H9 (cell line): ENCODE results near the gene ADAMTSL4. TPM values are rescaled to one million over a fixed set of nuclear protein-coding genes. Genes with fewer than 3 reads are reported as not detected.

ENCODE experiments used
- DNase-seq: peaks from one replicate; pipeline ENCODE4 v3.0.0-alpha.2; 2017
- H2AFZ ChIP-seq: one replicate; pipeline ENCODE4 v1.6.1; 2013; ENCODE audit warnings: mild to moderate bottlenecking, low read length, control low read depth, moderate library complexity
- H2AK5ac ChIP-seq: 2 replicates; pipeline ENCODE4 v1.6.1; 2013; ENCODE audit warnings: low read length, control low read depth, mixed read lengths; ENCODE audit not compliant: insufficient read length
- H2BK120ac ChIP-seq: one replicate; pipeline ENCODE4 v1.6.1; 2013; ENCODE audit warnings: low read depth, mild to moderate bottlenecking, low read length, control low read depth, inconsistent platforms; ENCODE audit not compliant: poor library complexity, severe bottlenecking
- H2BK12ac ChIP-seq: 2 replicates; pipeline ENCODE4 v1.6.1; 2013; ENCODE audit warnings: low read length, control low read depth, mixed read lengths, low read depth; ENCODE audit not compliant: insufficient read length
- H2BK15ac ChIP-seq: 2 replicates; pipeline ENCODE4 v1.6.1; 2013; ENCODE audit warnings: low read depth, low read length, control low read depth
- H2BK20ac ChIP-seq: one replicate; pipeline ENCODE4 v1.6.1; 2013; ENCODE audit warnings: low read depth, mild to moderate bottlenecking, low read length, control low read depth, inconsistent platforms; ENCODE audit not compliant: poor library complexity, severe bottlenecking
- H2BK5ac ChIP-seq: 2 replicates; pipeline ENCODE4 v1.6.1; 2013; ENCODE audit warnings: low read length, control low read depth, mixed read lengths; ENCODE audit not compliant: insufficient read length
- H3K14ac ChIP-seq: 2 replicates; pipeline ENCODE4 v1.6.1; 2013; ENCODE audit warnings: low read length, control low read depth; ENCODE audit not compliant: insufficient read depth
- H3K18ac ChIP-seq: 2 replicates; pipeline ENCODE4 v1.6.1; 2013; ENCODE audit warnings: low read depth, mild to moderate bottlenecking, mixed read lengths, low read length, control low read depth; ENCODE audit not compliant: insufficient read length
- H3K23ac ChIP-seq: 2 replicates; pipeline ENCODE4 v1.6.1; 2013; ENCODE audit warnings: low read length, control low read depth, mixed read lengths, low read depth; ENCODE audit not compliant: insufficient read length
- H3K23me2 ChIP-seq: 2 replicates; pipeline ENCODE4 v1.6.1; 2013; ENCODE audit warnings: low read depth, mild to moderate bottlenecking, mixed read lengths, low read length, control low read depth; ENCODE audit not compliant: insufficient read length, poor library complexity, severe bottlenecking
- H3K27ac ChIP-seq: 2 replicates; pipeline ENCODE4 v1.5.1; 2013; ENCODE audit warnings: low read length, control low read depth, mixed read lengths, low read depth; ENCODE audit not compliant: insufficient read length
- H3K27me3 ChIP-seq: 2 replicates; pipeline ENCODE4 v1.6.1; 2013; ENCODE audit warnings: low read length, control low read depth, inconsistent platforms; ENCODE audit not compliant: insufficient read depth
- H3K4ac ChIP-seq: 2 replicates; pipeline ENCODE4 v1.6.1; 2013; ENCODE audit warnings: low read depth, mild to moderate bottlenecking, control low read depth, inconsistent platforms, low read length, moderate library complexity
- H3K4me1 ChIP-seq: 2 replicates; pipeline ENCODE4 v1.6.1; 2013; ENCODE audit warnings: low read length, control low read depth, inconsistent platforms; ENCODE audit not compliant: insufficient read depth
- H3K4me2 ChIP-seq: 2 replicates; pipeline ENCODE4 v1.6.1; 2013; ENCODE audit warnings: low read length, control low read depth, mixed read lengths; ENCODE audit not compliant: insufficient read length, insufficient read depth
- H3K56ac ChIP-seq: 2 replicates; pipeline ENCODE4 v1.6.1; 2013; ENCODE audit warnings: low read depth, mild to moderate bottlenecking, mixed read lengths, low read length, control low read depth; ENCODE audit not compliant: insufficient read length
- H3K79me1 ChIP-seq: 2 replicates; pipeline ENCODE4 v1.6.1; 2013; ENCODE audit warnings: low read depth, mild to moderate bottlenecking, moderate library complexity, low read length, control low read depth, inconsistent platforms; ENCODE audit not compliant: insufficient read depth, poor library complexity, severe bottlenecking
- H3K79me2 ChIP-seq: 2 replicates; pipeline ENCODE4 v1.6.1; 2013; ENCODE audit warnings: low read length, control low read depth, inconsistent platforms; ENCODE audit not compliant: insufficient read depth
- H3K9ac ChIP-seq: 2 replicates; pipeline ENCODE4 v1.6.1; 2013; ENCODE audit warnings: low read length, control low read depth, mixed read lengths; ENCODE audit not compliant: insufficient read length; ENCODE audit errors: extremely low read depth
- H3K9me3 ChIP-seq: one replicate; pipeline ENCODE4 v1.6.1; 2013; ENCODE audit warnings: low read depth, low read length, inconsistent platforms; ENCODE audit not compliant: control insufficient read depth
- H3T11ph ChIP-seq: one replicate; pipeline ENCODE4 v1.6.1; 2013; ENCODE audit warnings: mild to moderate bottlenecking, low read length, control low read depth, inconsistent platforms
- H4K20me1 ChIP-seq: one replicate; pipeline ENCODE4 v1.6.1; 2013; ENCODE audit not compliant: control insufficient read depth, insufficient read length, insufficient read depth
- H4K5ac ChIP-seq: 2 replicates; pipeline ENCODE4 v1.6.1; 2013; ENCODE audit warnings: low read depth, mild to moderate bottlenecking, mixed read lengths, low read length, control low read depth; ENCODE audit not compliant: insufficient read length
- H4K8ac ChIP-seq: replicated peaks from 2 replicates; pipeline ENCODE4 v1.6.1; 2013; ENCODE audit warnings: low read length, control low read depth, mixed read lengths, low read depth; ENCODE audit not compliant: insufficient read length
- H4K91ac ChIP-seq: 2 replicates; pipeline ENCODE4 v1.6.1; 2013; ENCODE audit warnings: low read depth, mild to moderate bottlenecking, moderate library complexity, mixed read lengths, low read length, control low read depth; ENCODE audit not compliant: insufficient read length
- H3K27ac Mint-ChIP-seq, 3 experiments: 2 replicates in 2 of 3; 3 replicates in 1 of 3; pipeline ENCODE4 v1.8.0; 2020 to 2021; ENCODE audit warnings: mixed read lengths in 3 of 3, mild to moderate bottlenecking in 1 of 3, moderate library complexity in 1 of 3
- H3K27me3 Mint-ChIP-seq: 2 replicates; pipeline ENCODE4 v1.8.0; 2021; ENCODE audit warnings: low read depth, mild to moderate bottlenecking, moderate library complexity, mixed read lengths
- H3K36me3 Mint-ChIP-seq, 3 experiments: 2 replicates in 2 of 3; 3 replicates in 1 of 3; pipeline ENCODE4 v1.8.0; 2020 to 2021; ENCODE audit warnings: low read depth in 3 of 3, mixed read lengths in 3 of 3; ENCODE audit not compliant: insufficient read depth in 1 of 3
- H3K4me1 Mint-ChIP-seq, 2 experiments: 2 replicates each; pipeline ENCODE4 v1.8.0; 2020; ENCODE audit warnings: mixed read lengths in 2 of 2
- H3K4me3 Mint-ChIP-seq, 2 experiments: 2 replicates in 1 of 2; 3 replicates in 1 of 2; pipeline ENCODE4 v1.8.0; 2020 to 2021; ENCODE audit warnings: mild to moderate bottlenecking in 2 of 2, mixed read lengths in 2 of 2, moderate library complexity in 1 of 2
- H3K9me3 Mint-ChIP-seq, 2 experiments: 2 replicates in 1 of 2; 3 replicates in 1 of 2; pipeline ENCODE4 v1.8.0; 2020; ENCODE audit warnings: mild to moderate bottlenecking in 2 of 2, mixed read lengths in 2 of 2, moderate library complexity in 1 of 2
- WGBS: extraction: QIAGEN DNeasy Blood & Tissue Kit; methylation state at CpG from one replicate; pipeline ENCODE4 v1.1.7; 2013; ENCODE audit warnings: missing lambda C conversion rate, low lambda C conversion rate, mixed read lengths; ENCODE audit not compliant: insufficient read length; ENCODE audit errors: extremely low coverage; 5-methylcytosine and 5-hydroxymethylcytosine counted together
- total RNA-seq: library from RNA; stranded (reverse); gene quantifications from 2 replicates; pipeline ENCODE4 v1.2.1, GENCODE V29; 2021
- TF ChIP-seq, protein P1 (sequence below): fragments of 200-600 bp; sonication (generic); conservative IDR thresholded peaks from 3 replicates; pipeline ENCODE4 v1.8.0; 2021; ENCODE audit warnings: antibody characterized with exemption, mild to moderate bottlenecking

The ADAMTSL4 gene
- total RNA-seq, 1 experiment from 2014 or later: 6.1 TPM

DNA sequence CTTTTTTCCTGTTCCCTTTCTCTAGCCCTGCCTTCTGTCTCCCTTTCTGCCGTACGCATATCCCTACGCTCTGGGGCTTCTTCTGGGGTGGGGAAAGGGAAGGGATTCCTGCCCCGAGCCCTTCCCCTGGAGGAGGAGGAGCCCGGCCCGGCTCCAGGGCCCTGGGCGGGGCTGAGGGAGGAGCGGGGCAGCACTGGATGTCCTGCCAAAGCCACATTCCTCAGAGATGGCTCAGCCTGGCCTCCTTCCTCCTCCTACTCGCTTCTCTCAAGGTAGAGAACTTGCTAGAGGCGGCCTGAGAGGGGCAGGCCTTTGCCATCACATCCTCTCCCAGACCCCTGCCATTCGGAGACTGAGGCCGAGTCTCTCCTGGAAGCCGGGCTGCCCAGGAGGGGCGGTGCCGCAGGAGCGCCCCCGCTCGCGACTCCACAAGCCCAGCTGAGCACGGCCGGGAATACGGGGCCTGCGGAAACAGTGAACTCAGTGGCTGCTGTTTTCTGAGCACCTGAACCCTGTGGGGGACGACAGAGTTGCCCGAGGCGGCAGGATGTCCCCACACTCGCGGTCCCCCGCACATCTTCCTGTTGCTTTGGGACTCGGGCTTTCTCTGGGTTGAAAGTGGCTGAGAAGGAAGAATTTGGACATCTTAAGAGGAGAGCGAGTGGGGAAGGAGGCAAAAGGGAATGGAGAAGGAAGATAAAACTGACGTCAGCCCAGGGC, 12.2 kb downstream of the ADAMTSL4 start:
- peak overlapping the region; percentile 97 for H3K27ac ChIP-seq
- peaks cover 11% of the 10 kb centered on the region for H3K23me2 ChIP-seq
- H2AFZ ChIP-seq: no peak overlapping the region
- H3K56ac ChIP-seq: peak overlapping the region; percentile 37
- H4K91ac ChIP-seq: peak overlapping the region; percentile 94
- H2BK5ac ChIP-seq: peak overlapping the region; percentile 95
- Mint-ChIP-seq H3K4me1 (peaks cover 41 to 48% of the 10 kb centered on the region in 2 experiments), H3K36me3 (no peaks in the 10 kb centered on the region; a peak in 1 of 7 replicates), H3K4me3 (peak overlapping the region; percentile 72 to 90), H3K27ac (peak overlapping the region; percentile 99 to 100 (median 99)), H3K9me3 (no peaks in the 10 kb centered on the region; a peak in 1 of 5 replicates), H3K27me3 (no peaks in the 10 kb centered on the region)
- H2BK20ac ChIP-seq: no peak overlapping the region
- DNase-seq: peak; percentile 97
- H3K27me3 ChIP-seq: no peaks in the 10 kb centered on the region
- H3T11ph ChIP-seq: peak overlapping the region; percentile 89
- peak overlapping the region; percentile 95 for H3K14ac ChIP-seq
- H3K79me2 ChIP-seq: peaks cover under 1% of the 10 kb centered on the region; the same call in 1 of the 2 replicates
- peaks cover under 1% of the 10 kb centered on the region for H3K79me1 ChIP-seq
- peak overlapping the region; percentile 90 for H3K18ac ChIP-seq
- H2BK15ac ChIP-seq: peak overlapping the region; percentile 17; the same call in 1 of the 2 replicates
- no peak overlapping the region for H4K8ac ChIP-seq
- WGBS: no CpG with 5 or more reads among the region's 32 CpGs
- H2BK120ac ChIP-seq: peak overlapping the region; percentile 65
- H2BK12ac ChIP-seq: peak overlapping the region; percentile 95
- H3K4me1 ChIP-seq: peaks cover 7% of the 10 kb centered on the region; the same call in 1 of the 2 replicates
- TF ChIP-seq, protein P1, sequence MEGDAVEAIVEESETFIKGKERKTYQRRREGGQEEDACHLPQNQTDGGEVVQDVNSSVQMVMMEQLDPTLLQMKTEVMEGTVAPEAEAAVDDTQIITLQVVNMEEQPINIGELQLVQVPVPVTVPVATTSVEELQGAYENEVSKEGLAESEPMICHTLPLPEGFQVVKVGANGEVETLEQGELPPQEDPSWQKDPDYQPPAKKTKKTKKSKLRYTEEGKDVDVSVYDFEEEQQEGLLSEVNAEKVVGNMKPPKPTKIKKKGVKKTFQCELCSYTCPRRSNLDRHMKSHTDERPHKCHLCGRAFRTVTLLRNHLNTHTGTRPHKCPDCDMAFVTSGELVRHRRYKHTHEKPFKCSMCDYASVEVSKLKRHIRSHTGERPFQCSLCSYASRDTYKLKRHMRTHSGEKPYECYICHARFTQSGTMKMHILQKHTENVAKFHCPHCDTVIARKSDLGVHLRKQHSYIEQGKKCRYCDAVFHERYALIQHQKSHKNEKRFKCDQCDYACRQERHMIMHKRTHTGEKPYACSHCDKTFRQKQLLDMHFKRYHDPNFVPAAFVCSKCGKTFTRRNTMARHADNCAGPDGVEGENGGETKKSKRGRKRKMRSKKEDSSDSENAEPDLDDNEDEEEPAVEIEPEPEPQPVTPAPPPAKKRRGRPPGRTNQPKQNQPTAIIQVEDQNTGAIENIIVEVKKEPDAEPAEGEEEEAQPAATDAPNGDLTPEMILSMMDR: no peak; the same call in 2 of the 3 replicates
- peak overlapping the region; percentile 94 for H3K4me2 ChIP-seq
- no peak overlapping the region for H3K23ac ChIP-seq
- H2AK5ac ChIP-seq: peak overlapping the region; percentile 35
- H3K4ac ChIP-seq: peak overlapping the region; percentile 89
- peak overlapping the region; percentile 44 for H4K5ac ChIP-seq
- H3K9ac ChIP-seq: peak overlapping the region; percentile 93
- H3K9me3 ChIP-seq: no peaks in the 10 kb centered on the region
- H4K20me1 ChIP-seq: no peaks in the 10 kb centered on the region
